Fibroblast of lung (primary cell): ENCODE results near the gene TAF3. TPM values are rescaled to one million over a fixed set of nuclear protein-coding genes. Genes with fewer than 3 reads are reported as not detected.

ENCODE experiments used
- DNase-seq, 2 donors: peaks; one replicate each; pipeline versions ENCODE4 v3.0.0 to v3.0.0-alpha.2; 2010; ENCODE audit warnings: low read depth in 2 of 2
- H2AFZ ChIP-seq: 2 replicates; pipeline ENCODE4 v1.5.1; 2012; ENCODE audit warnings: low read length, control low read depth, inconsistent platforms
- H3K27ac ChIP-seq: 2 replicates; pipeline ENCODE4 v1.5.1; 2011; ENCODE audit warnings: low read length, control low read depth; ENCODE audit not compliant: insufficient read depth
- H3K27me3 ChIP-seq: 2 replicates; pipeline ENCODE4 v1.5.1; 2011; ENCODE audit warnings: mild to moderate bottlenecking, low read length; ENCODE audit not compliant: control insufficient read depth, insufficient read depth
- H3K36me3 ChIP-seq: 2 replicates; pipeline ENCODE4 v1.5.1; 2011; ENCODE audit warnings: low read length; ENCODE audit not compliant: control insufficient read depth, insufficient read depth
- H3K4me1 ChIP-seq: 2 replicates; pipeline ENCODE4 v1.5.1; 2011; ENCODE audit warnings: low read length; ENCODE audit not compliant: control insufficient read depth, insufficient read depth; ENCODE audit errors: extremely low read depth
- H3K4me2 ChIP-seq: 2 replicates; pipeline ENCODE4 v1.5.1; 2011; ENCODE audit warnings: low read length, control low read depth; ENCODE audit not compliant: insufficient read depth; ENCODE audit errors: extremely low read depth
- H3K4me3 ChIP-seq, 4 experiments: fragments of 200-600 bp in 1 of 4; sonication (generic) in 1 of 4; replicated peaks in 1 of 4; 2 replicates each; pipeline ENCODE4 v1.5.1; 2011 to 2016; ENCODE audit warnings: low read length in 4 of 4, low read depth in 3 of 4, mild to moderate bottlenecking in 3 of 4, control low read depth in 2 of 4, inconsistent platforms in 1 of 4, mixed read lengths in 1 of 4; ENCODE audit not compliant: insufficient read depth in 1 of 4; ENCODE audit errors: control extremely low read depth in 1 of 4
- H3K79me2 ChIP-seq: 2 replicates; pipeline ENCODE4 v1.5.1; 2012; ENCODE audit warnings: mild to moderate bottlenecking, low read length, inconsistent platforms; ENCODE audit not compliant: control insufficient read depth, insufficient read depth
- H3K9ac ChIP-seq: 2 replicates; pipeline ENCODE4 v1.5.1; 2011; ENCODE audit warnings: mild to moderate bottlenecking, low read length, control low read depth; ENCODE audit not compliant: insufficient read depth
- H3K9me3 ChIP-seq: 2 replicates; pipeline ENCODE4 v1.5.1; 2012; ENCODE audit warnings: low read depth, low read length; ENCODE audit not compliant: control insufficient read depth, insufficient read depth
- H4K20me1 ChIP-seq: 2 replicates; pipeline ENCODE4 v1.5.1; 2011; ENCODE audit warnings: low read length; ENCODE audit not compliant: control insufficient read depth, insufficient read depth; ENCODE audit errors: extremely low read depth
- CTCF ChIP-seq, 2 donors: IDR thresholded peaks in 1 of 2; conservative IDR thresholded peaks in 1 of 2; 1 replicate in 1 of 2; 2 replicates in 1 of 2; pipeline ENCODE4 v1.5.1; 2011 to 2012; ENCODE audit warnings: low read length in 2 of 2, control low read depth in 1 of 2, inconsistent platforms in 1 of 2, low read depth in 1 of 2, mild to moderate bottlenecking in 1 of 2
- EZH2 ChIP-seq: IDR thresholded peaks from 2 replicates; pipeline ENCODE4 v1.5.1; 2012; ENCODE audit warnings: low read length, control low read depth, mild to moderate bottlenecking; ENCODE audit errors: missing control alignments
- polyA plus RNA-seq, 2 donors: library from polyadenylated mRNA; depleted of rRNA in 1 of 2; stranded (reverse) in 1 of 2; unstranded in 1 of 2; fragments of >200 nt; gene quantifications; 2 replicates each; pipeline ENCODE4 v1.2.1, GENCODE V29; 2011 to 2012; ENCODE audit warnings: missing spikeins in 1 of 2
- total RNA-seq: library from RNA; depleted of rRNA; stranded (reverse); fragments of >200 nt; gene quantifications from 2 replicates; pipeline ENCODE4 v1.2.1, GENCODE V29; 2014

TAF3 gene
- total and polyA plus RNA-seq, 2 donors (not counting 1 experiment from before 2014, with no cell fraction given): 2.1 to 4.0 TPM

GRCh38 chr10:7788639-7789286 lies 29.5 kb upstream of the TAF3 start:
- peak overlapping the region; percentile 94 for H3K4me2 ChIP-seq
- H3K36me3 ChIP-seq: no peaks in the 10 kb centered on the region
- peak overlapping the region; percentile 65 for H2AFZ ChIP-seq
- H4K20me1 ChIP-seq: no peaks in the 10 kb centered on the region
- H3K27me3 ChIP-seq: no peaks in the 10 kb centered on the region
- peaks cover 97% of the 10 kb centered on the region for H3K79me2 ChIP-seq
- peak overlapping the region; percentile 80 for H3K9ac ChIP-seq
- H3K27ac ChIP-seq: peak overlapping the region; percentile 78
- peak; percentile 24 to 35 for DNase-seq
- peaks cover 2% of the 10 kb centered on the region for H3K4me1 ChIP-seq
- H3K4me3 ChIP-seq: peak overlapping the region; percentile 73 to 91 (median 80)
- no peaks in the 10 kb centered on the region for H3K9me3 ChIP-seq
- no peak for TF ChIP-seq EZH2
- no peak for TF ChIP-seq CTCF (conservative IDR thresholded peaks at IDR 0.05 in 1 of 2, IDR thresholded peaks at IDR 0.05 in 1 of 2; ENCODE audit: low read depth in 1 of 2, low read length in 2 of 2)

DNA sequence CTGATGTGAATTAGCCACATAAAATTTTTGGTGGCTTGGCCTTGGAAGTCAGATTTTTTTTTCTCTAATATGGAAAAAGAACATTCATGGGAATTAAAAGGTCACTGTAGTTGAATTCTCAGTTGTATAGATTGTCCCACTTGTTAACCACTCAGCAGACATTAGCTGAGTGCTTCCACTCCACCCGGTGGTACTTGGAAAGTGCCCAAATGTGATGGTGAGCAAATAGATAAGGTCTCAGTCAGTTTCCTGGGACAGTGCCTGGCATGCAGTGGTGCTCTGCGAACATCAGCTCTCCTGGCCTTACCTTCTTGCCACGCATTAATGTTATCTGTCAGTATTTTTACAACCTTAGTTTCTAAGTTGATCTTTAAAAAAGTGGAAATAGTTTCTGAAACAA lies 28.9 kb upstream of the TAF3 start:
- H3K4me1 ChIP-seq: peaks cover 2% of the 10 kb centered on the region
- peak; percentile 17 to 56 for DNase-seq
- H3K9me3 ChIP-seq: no peaks in the 10 kb centered on the region
- TF ChIP-seq CTCF (conservative IDR thresholded peaks at IDR 0.05 in 1 of 2, IDR thresholded peaks at IDR 0.05 in 1 of 2; ENCODE audit: low read depth in 1 of 2, low read length in 2 of 2) (no peak), EZH2 (no peak)
- no peaks in the 10 kb centered on the region for H3K36me3 ChIP-seq
- H4K20me1 ChIP-seq: no peaks in the 10 kb centered on the region
- peak overlapping the region; percentile 94 for H3K4me2 ChIP-seq
- peak overlapping the region; percentile 80 for H3K9ac ChIP-seq
- H3K79me2 ChIP-seq: peaks cover 98% of the 10 kb centered on the region
- no peak overlapping the region for H2AFZ ChIP-seq
- no peaks in the 10 kb centered on the region for H3K27me3 ChIP-seq
- peak overlapping the region; percentile 73 to 91 (median 80) for H3K4me3 ChIP-seq
- H3K27ac ChIP-seq: no peak overlapping the region

DNA sequence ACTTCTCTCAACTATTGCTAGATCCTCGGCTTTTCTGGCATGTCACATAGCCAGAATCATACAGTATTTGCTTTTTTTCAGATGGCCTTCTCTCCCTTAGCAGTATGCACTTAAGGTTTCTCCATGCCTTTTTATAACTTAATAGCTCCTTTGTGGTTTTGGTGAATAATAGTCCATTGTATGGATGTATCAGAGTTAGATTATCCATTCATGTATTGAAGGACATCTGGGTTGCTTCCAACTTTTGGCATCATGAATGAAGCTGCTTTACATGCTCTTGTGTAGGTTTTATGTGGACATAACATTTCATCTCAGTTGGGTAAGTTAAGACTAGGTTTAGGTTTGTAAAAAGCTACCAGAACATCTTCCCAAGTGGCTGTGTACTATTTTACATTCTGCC lies 25.8 kb upstream of the TAF3 start:
- H4K20me1 ChIP-seq: no peaks in the 10 kb centered on the region
- no peak overlapping the region for H2AFZ ChIP-seq
- H3K27me3 ChIP-seq: no peaks in the 10 kb centered on the region

More for the DNA sequence above, 25.8 kb upstream of the TAF3 start:
- peak in 1 of 2 donors; percentile 35 for DNase-seq
- Histone ChIP-seq H3K27ac (no peak overlapping the region), H3K4me1 (peaks cover 7% of the 10 kb centered on the region), H3K4me3 (no peak overlapping the region), H3K4me2 (no peak overlapping the region), H3K36me3 (no peaks in the 10 kb centered on the region), H3K79me2 (peaks cover 87% of the 10 kb centered on the region), H3K9me3 (no peaks in the 10 kb centered on the region), H3K9ac (no peak overlapping the region)
- TF ChIP-seq EZH2 (no peak), CTCF (conservative IDR thresholded peaks at IDR 0.05 in 1 of 2, IDR thresholded peaks at IDR 0.05 in 1 of 2; ENCODE audit: low read depth in 1 of 2, low read length in 2 of 2) (no peak)
